NCI-H1436 (cell line): ENCODE results near the gene LDAH.
A peak's percentile ranks its signal among the peaks of the same experiment; 100 is the strongest.

Experiments
- DNase-seq: peaks from one replicate; lab custom pipeline; 2025; lab: John Stamatoyannopoulos, UW

LDAH gene

DNA sequence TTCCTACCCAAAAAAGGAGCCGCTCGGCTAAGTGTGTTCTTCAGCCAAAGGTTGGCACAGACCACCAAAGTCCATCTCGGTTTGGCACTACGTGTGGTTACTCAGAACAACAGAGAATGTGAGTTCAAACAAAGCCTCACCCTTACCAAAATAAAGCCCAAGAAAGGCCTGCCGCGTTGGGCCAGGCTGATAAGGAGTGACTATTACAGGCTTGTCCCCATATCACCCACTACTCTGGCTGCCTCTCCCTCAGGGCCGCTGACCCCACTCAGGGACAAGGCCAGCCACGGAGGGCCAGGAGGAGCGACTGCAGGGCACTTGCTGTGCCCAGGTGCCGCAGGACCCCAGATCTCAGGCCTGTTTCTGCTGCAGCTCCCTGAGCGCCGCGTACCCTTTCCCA, 185.8 kb downstream of the LDAH start:
- no peak for DNase-seq

DNA sequence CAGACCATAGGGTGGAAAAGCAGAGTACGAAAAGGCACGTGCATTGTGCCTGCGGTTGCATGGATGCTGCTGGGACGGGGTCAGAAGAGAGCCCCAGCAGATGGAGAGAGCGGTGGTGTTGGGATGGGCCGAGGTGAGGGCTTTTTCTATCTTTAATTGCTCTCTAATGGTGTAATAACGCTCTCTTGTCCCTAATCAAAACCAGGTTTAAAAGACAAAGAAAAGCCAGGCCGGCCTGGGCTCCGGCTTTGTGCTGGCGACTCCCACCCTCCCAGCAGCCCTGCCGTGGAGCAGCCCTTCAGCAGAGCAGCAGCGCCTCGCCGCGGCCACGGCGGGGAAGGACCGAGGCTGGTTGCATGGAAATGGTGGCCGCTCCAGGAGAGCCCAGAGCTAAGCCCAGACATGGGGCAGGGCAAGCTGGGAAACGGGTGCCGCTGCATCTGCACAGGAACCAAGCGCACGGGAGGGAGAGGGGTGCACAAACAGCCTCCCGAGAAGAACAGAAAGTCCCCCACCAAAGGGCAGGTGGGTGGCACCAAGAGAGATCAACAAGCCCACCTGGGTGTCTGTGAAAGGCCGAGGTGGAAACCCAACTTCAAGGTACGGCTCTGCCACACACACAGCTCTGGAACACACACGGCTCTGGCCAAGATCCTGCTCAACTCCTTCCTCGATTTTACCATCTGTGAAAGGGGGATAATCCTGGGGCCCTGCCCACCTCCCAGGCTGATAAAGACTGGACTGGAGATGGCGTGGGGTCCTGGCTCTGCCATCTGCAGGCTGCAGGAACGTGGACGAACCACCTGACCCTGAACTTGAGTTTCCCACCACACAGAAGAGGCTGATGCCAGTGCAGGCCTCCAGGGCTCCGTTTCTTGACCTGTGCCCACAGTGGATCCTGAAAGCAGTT, 187.0 kb downstream of the LDAH start:
- DNase-seq = peak; percentile 60

GRCh38 chr2:20635113-20635510, 187.8 kb downstream of the LDAH start:
- no peak for DNase-seq

DNA sequence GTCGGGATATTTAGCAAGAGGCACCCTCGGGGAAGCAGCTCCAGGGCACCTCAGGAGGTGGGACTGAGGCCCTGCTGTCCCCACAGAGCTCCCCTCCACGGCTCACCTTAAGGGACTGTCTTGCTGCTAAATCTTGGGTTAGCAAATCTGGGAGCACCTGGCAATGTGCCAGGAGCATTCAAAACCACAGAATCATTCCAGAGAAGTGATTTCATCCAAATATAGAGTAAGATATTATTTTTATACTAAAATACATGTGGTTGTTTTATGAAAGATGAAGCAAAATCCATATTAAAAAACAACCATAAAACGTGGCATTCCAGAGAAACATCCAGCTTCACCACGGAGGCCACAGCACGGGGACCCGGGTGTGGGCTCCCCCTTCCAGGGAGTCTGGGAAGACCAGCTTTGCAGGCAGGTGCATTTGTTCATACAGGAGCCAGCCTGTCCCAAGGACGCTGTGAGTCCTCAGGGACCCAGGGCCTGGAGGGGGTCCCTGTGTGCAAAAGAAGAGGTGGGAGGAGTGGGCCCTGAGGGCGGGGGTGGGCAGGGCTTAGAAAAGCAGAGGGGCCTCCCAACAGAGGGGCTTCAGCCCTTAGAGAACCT, 188.3 kb downstream of the LDAH start:
- no peak for DNase-seq
